B cell (primary cell): ENCODE measurements around the gene RAD51B. TPM values are rescaled to one million over a fixed set of nuclear protein-coding genes. Genes with fewer than 3 reads are reported as not detected.

Experiments used
- ATAC-seq: fragments of 200-7000 bp; cut with Tn5 transposase; one replicate; pipeline ENCODE4 v1.10.0; 2021; ENCODE audit warnings: low read depth, mild to moderate bottlenecking, moderate number of reproducible peaks, moderate library complexity
- CTCF ChIA-PET: fragments of 350-600 bp; sonication (Branson Sonifier 250); formaldehyde crosslinking; loops from one replicate; lab custom pipeline; 2021; ENCODE audit warnings: antibody characterized with exemption, inconsistent platforms; lab: Charles Lee
- POLR2A ChIA-PET: fragments of 350-600 bp; sonication (Branson Sonifier 250); formaldehyde crosslinking; loops from one replicate; lab custom pipeline; 2021; ENCODE audit warnings: antibody characterized with exemption; lab: Charles Lee
- DNase-seq: peaks from one replicate; pipeline ENCODE4 v3.0.0; 2013
- H2AFZ ChIP-seq: 2 replicates; pipeline ENCODE4 v1.6.1; 2012; ENCODE audit warnings: mild to moderate bottlenecking, low read depth, low read length; ENCODE audit not compliant: insufficient read depth, poor library complexity, severe bottlenecking
- H3K27ac ChIP-seq, 2 donors: 1 replicate in 1 of 2; 2 replicates in 1 of 2; pipeline ENCODE4 v1.5.1; 2012 to 2013; ENCODE audit warnings: low read length in 2 of 2, mild to moderate bottlenecking in 2 of 2, moderate library complexity in 1 of 2
- H3K27me3 ChIP-seq, 4 experiments: fragments of 200-600 bp in 1 of 4; sonication (generic) in 1 of 4; replicated peaks in 1 of 4; 1 replicate in 2 of 4; 2 replicates in 2 of 4; pipeline versions ENCODE4 v1.6.1 to v1.7.0; 2013 to 2016; ENCODE audit warnings: low read length in 3 of 4, mild to moderate bottlenecking in 2 of 4, mixed read lengths in 1 of 4, moderate library complexity in 1 of 4; ENCODE audit not compliant: insufficient read depth in 4 of 4, control insufficient read depth in 3 of 4; ENCODE audit errors: control extremely low read depth in 1 of 4
- H3K36me3 ChIP-seq, 2 experiments: replicated peaks in 1 of 2; 1 replicate in 1 of 2; 2 replicates in 1 of 2; pipeline versions ENCODE4 v1.6.1 to v1.7.1; 2013; ENCODE audit warnings: low read length in 1 of 2; ENCODE audit not compliant: insufficient read depth in 2 of 2, control insufficient read depth in 1 of 2; ENCODE audit errors: control extremely low read depth in 1 of 2, extremely low read depth in 1 of 2
- H3K4me1 ChIP-seq, 2 donors: fragments of 200-600 bp in 1 of 2; sonication (generic) in 1 of 2; 1 replicate in 1 of 2; 2 replicates in 1 of 2; pipeline versions ENCODE4 v1.5.1 to v1.6.1; 2013 to 2017; ENCODE audit warnings: low read length in 2 of 2; ENCODE audit not compliant: control insufficient read depth in 2 of 2, insufficient read depth in 2 of 2
- H3K4me2 ChIP-seq: replicated peaks from 2 replicates; pipeline ENCODE3; 2012; ENCODE audit warnings: mild to moderate bottlenecking, low read depth, low read length; ENCODE audit not compliant: poor library complexity, severe bottlenecking
- H3K4me3 ChIP-seq, 5 experiments: fragments of 200-600 bp in 1 of 5; sonication (generic) in 1 of 5; 1 replicate in 3 of 5; 2 replicates in 2 of 5; pipeline versions ENCODE4 v1.5.1 to v1.7.0; 2011 to 2016; ENCODE audit warnings: low read length in 4 of 5, mild to moderate bottlenecking in 4 of 5, low read depth in 2 of 5, control low read depth in 1 of 5, moderate library complexity in 1 of 5; ENCODE audit not compliant: insufficient read depth in 1 of 5; ENCODE audit errors: control extremely low read depth in 1 of 5, extremely low read depth in 1 of 5
- H3K79me2 ChIP-seq: fragments of 200-600 bp; sonication (generic); one replicate; pipeline ENCODE4 v1.6.0; 2016; ENCODE audit warnings: low read length; ENCODE audit not compliant: control insufficient read depth, insufficient read depth
- H3K9ac ChIP-seq: fragments of 200-600 bp; sonication (generic); 2 replicates; pipeline ENCODE4 v1.6.1; 2017; ENCODE audit warnings: mild to moderate bottlenecking, low read length, moderate library complexity
- H3K9me3 ChIP-seq, 3 donors: one replicate each; pipeline versions ENCODE4 v1.6.1 to v1.7.1; 2013; ENCODE audit warnings: low read length in 2 of 3; ENCODE audit not compliant: control insufficient read depth in 2 of 3, insufficient read depth in 1 of 3; ENCODE audit errors: control extremely low read depth in 1 of 3
- H4K20me1 ChIP-seq: 2 replicates; pipeline ENCODE4 v1.6.0; 2012; ENCODE audit warnings: mild to moderate bottlenecking, low read length; ENCODE audit not compliant: insufficient read depth, control insufficient read depth, poor library complexity, severe bottlenecking
- H3K27ac Mint-ChIP-seq: one replicate; pipeline ENCODE4 v1.8.0; 2021; ENCODE audit warnings: mixed read lengths
- H3K27me3 Mint-ChIP-seq: one replicate; pipeline ENCODE4 v1.8.0; 2021; ENCODE audit warnings: mixed read lengths
- H3K4me1 Mint-ChIP-seq: one replicate; pipeline ENCODE4 v1.8.0; 2021; ENCODE audit warnings: mixed read lengths
- H3K4me3 Mint-ChIP-seq: one replicate; pipeline ENCODE4 v1.8.0; 2021; ENCODE audit warnings: mixed read lengths
- H3K9me3 Mint-ChIP-seq: one replicate; pipeline ENCODE4 v1.8.0; 2022; ENCODE audit warnings: mixed read lengths; ENCODE audit not compliant: insufficient read depth
- CTCF ChIP-seq: fragments of 200-600 bp; IDR thresholded peaks from one replicate; pipeline ENCODE4 v1.8.0; 2022; ENCODE audit warnings: antibody characterized with exemption, mild to moderate bottlenecking
- EZH2 ChIP-seq: IDR thresholded peaks from 2 replicates; pipeline ENCODE4 v1.6.1; 2012; ENCODE audit warnings: borderline replicate concordance, low read depth, mild to moderate bottlenecking, moderate library complexity, low read length; ENCODE audit not compliant: insufficient read depth, poor library complexity, severe bottlenecking
- WGBS: methylation state at CpG from one replicate; pipeline ENCODE4 v1.1.5; 2013; ENCODE audit warnings: missing lambda C conversion rate; ENCODE audit not compliant: insufficient coverage; 5-methylcytosine and 5-hydroxymethylcytosine counted together
- intact Hi-C: fragments of 100-400 bp; cut with micrococcal nuclease; formaldehyde crosslinking; loops from one replicate; pipeline ENCODE4 v1.10.0; 2022
- polyA plus RNA-seq: library from polyadenylated mRNA; depleted of rRNA; stranded (reverse); fragments of >200 nt; gene quantifications from 2 replicates; pipeline ENCODE4 v1.2.3, GENCODE V29; 2012
- total RNA-seq, 2 donors: library from RNA; stranded (reverse); fragments of 120-200 nt in 1 of 2; gene quantifications; 1 replicate in 1 of 2; 2 replicates in 1 of 2; pipeline versions ENCODE4 v1.2.3 to v1.2.4, GENCODE V29; 2013 to 2022

Gene RAD51B
- total and polyA plus RNA-seq, 2 donors (not counting 1 experiment from before 2014, with no cell fraction given), result 6.5 to 60.6 TPM

DNA sequence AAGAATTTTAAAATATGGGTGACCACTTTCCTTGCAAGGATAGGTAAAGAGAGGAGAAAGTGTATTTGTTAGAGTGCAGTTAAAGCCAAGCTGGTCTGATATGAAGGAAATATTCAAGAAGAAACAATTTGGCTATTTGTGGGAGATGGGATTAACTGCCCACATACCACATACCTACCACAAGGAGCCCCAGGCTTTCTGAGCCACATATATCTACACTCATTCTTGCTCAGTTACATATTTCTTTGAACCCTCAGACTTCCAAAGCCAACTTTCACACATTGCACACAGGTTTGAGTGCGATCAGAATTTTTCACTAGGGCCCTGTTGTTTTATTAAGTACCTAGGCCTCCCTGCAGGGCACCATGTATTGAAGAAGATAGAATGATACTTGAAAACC is 643.1 kb downstream of the RAD51B start:
- Histone ChIP-seq H3K9me3 (no peaks in the 10 kb centered on the region), H3K79me2 (peaks cover 4% of the 10 kb centered on the region), H3K27ac (no peak overlapping the region), H3K36me3 (no peaks in the 10 kb centered on the region), H3K4me1 (peaks cover 12% of the 10 kb centered on the region in 2 donors), H3K4me3 (no peak overlapping the region), H2AFZ (no peak overlapping the region), H3K27me3 (no peaks in the 10 kb centered on the region), H3K4me2 (no peak overlapping the region), H3K9ac (no peak overlapping the region), H4K20me1 (no peaks in the 10 kb centered on the region)
- H3K27me3 Mint-ChIP-seq, result no peaks in the 10 kb centered on the region
- no peak overlapping the region for H3K4me3 Mint-ChIP-seq
- WGBS, result no CpG with 5 or more reads among the region's 1 CpG
- no peak overlapping the region for H3K27ac Mint-ChIP-seq
- intact Hi-C loops, result no loop called here
- POLR2A ChIA-PET, result no interaction called here
- DNase-seq (no peak), ATAC-seq (no peak)
- H3K4me1 Mint-ChIP-seq, result peaks cover 15% of the 10 kb centered on the region
- CTCF ChIA-PET, result no interaction called here
- H3K9me3 Mint-ChIP-seq, result no peaks in the 10 kb centered on the region
- no peak for TF ChIP-seq CTCF
- no peak for TF ChIP-seq EZH2

- ChIA-PET CTCF (no interaction called here), POLR2A (no interaction called here)
- DNase-seq (no peak), ATAC-seq (no peak)
- intact Hi-C loops, result no loop called here
- Mint-ChIP-seq H3K4me3 (no peak overlapping the region), H3K27ac (no peak overlapping the region), H3K27me3 (no peaks in the 10 kb centered on the region), H3K4me1 (peaks cover 18% of the 10 kb centered on the region), H3K9me3 (no peaks in the 10 kb centered on the region)
- TF ChIP-seq EZH2 (no peak), CTCF (no peak)
- no peaks in the 10 kb centered on the region for H3K36me3 ChIP-seq
- H3K4me2 ChIP-seq, result no peak overlapping the region
- no peak overlapping the region for H2AFZ ChIP-seq
- H3K27ac ChIP-seq, result no peak overlapping the region
- H3K4me3 ChIP-seq, result no peak overlapping the region
- no peaks in the 10 kb centered on the region for H3K27me3 ChIP-seq
- H4K20me1 ChIP-seq, result no peaks in the 10 kb centered on the region
- H3K9me3 ChIP-seq, result no peaks in the 10 kb centered on the region
- H3K9ac ChIP-seq, result no peak overlapping the region
- peaks cover 15% of the 10 kb centered on the region in 2 donors for H3K4me1 ChIP-seq
- H3K79me2 ChIP-seq, result peaks cover 6% of the 10 kb centered on the region
Observed at GRCh38 chr14:68463299-68463698, 643.7 kb downstream of the RAD51B start.
